Thoracic aorta (tissue), 2 donors: ENCODE results near the gene AFP. TPM values are rescaled to one million over a fixed set of nuclear protein-coding genes. Genes with fewer than 3 reads are reported as not detected.

Experiments
- ATAC-seq: fragments of 150-250 bp; one replicate; pipeline ENCODE4 v1.8.0; 2017; ENCODE audit warnings: low read depth; ENCODE audit not compliant: insufficient number of reproducible peaks, low FRiP score
- DNase-seq: peaks from one replicate; pipeline ENCODE4 v3.0.0-alpha.2; 2020; ENCODE audit warnings: low spot score
- H3K27ac ChIP-seq, 2 donors: fragments of 200-600 bp; sonication (generic); 1 replicate in 1 of 2; 2 replicates in 1 of 2; pipeline ENCODE4 v1.5.1; 2016; ENCODE audit warnings: mild to moderate bottlenecking in 2 of 2, moderate library complexity in 2 of 2
- H3K27me3 ChIP-seq: fragments of 200-600 bp; sonication (generic); replicated peaks from 2 replicates; pipeline ENCODE4 v1.6.0; 2016; ENCODE audit warnings: mild to moderate bottlenecking; ENCODE audit not compliant: insufficient read depth
- H3K36me3 ChIP-seq: fragments of 200-600 bp; sonication (generic); one replicate; pipeline ENCODE4 v1.5.1; 2016
- H3K4me1 ChIP-seq, 2 donors: fragments of 200-600 bp; sonication (generic); 1 replicate in 1 of 2; 2 replicates in 1 of 2; pipeline versions ENCODE4 v1.5.1 to v1.6.0; 2016; ENCODE audit warnings: low read depth in 2 of 2, mild to moderate bottlenecking in 1 of 2; ENCODE audit not compliant: control insufficient read depth in 1 of 2
- H3K4me3 ChIP-seq: fragments of 200-600 bp; sonication (generic); 2 replicates; pipeline ENCODE4 v1.5.1; 2016; ENCODE audit warnings: mild to moderate bottlenecking
- H3K9me3 ChIP-seq: fragments of 200-600 bp; sonication (generic); 2 replicates; pipeline ENCODE4 v1.5.1; 2016
- total RNA-seq, 2 donors: library from RNA; depleted of rRNA; stranded (reverse); fragments of >200 nt; gene quantifications; one replicate each; pipeline versions ENCODE4 v1.1.0 to v1.2.3, GENCODE V29; 2016
- TF ChIP-seq, protein P1 (sequence below): fragments of 200-600 bp; sonication (generic); IDR thresholded peaks from one replicate; pipeline ENCODE4 v1.5.1; 2019; ENCODE audit warnings: antibody characterized with exemption

Gene AFP
- total RNA-seq, 2 donors from 2014 or later = not detected

DNA sequence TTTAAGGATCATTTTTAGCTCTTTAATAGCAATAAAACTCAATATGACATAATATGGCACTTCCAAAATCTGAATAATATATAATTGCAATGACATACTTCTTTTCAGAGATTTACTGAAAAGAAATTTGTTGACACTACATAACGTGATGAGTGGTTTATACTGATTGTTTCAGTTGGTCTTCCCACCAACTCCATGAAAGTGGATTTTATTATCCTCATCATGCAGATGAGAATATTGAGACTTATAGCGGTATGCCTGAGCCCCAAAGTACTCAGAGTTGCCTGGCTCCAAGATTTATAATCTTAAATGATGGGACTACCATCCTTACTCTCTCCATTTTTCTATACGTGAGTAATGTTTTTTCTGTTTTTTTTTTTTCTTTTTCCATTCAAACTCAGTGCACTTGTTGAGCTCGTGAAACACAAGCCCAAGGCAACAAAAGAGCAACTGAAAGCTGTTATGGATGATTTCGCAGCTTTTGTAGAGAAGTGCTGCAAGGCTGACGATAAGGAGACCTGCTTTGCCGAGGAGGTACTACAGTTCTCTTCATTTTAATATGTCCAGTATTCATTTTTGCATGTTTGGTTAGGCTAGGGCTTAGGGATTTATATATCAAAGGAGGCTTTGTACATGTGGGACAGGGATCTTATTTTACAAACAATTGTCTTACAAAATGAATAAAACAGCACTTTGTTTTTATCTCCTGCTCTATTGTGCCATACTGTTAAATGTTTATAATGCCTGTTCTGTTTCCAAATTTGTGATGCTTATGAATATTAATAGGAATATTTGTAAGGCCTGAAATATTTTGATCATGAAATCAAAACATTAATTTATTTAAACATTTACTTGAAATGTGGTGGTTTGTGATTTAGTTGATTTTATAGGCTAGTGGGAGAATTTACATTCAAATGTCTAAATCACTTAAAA, 16.6 kb upstream of the AFP start:
- TF ChIP-seq, protein P1, sequence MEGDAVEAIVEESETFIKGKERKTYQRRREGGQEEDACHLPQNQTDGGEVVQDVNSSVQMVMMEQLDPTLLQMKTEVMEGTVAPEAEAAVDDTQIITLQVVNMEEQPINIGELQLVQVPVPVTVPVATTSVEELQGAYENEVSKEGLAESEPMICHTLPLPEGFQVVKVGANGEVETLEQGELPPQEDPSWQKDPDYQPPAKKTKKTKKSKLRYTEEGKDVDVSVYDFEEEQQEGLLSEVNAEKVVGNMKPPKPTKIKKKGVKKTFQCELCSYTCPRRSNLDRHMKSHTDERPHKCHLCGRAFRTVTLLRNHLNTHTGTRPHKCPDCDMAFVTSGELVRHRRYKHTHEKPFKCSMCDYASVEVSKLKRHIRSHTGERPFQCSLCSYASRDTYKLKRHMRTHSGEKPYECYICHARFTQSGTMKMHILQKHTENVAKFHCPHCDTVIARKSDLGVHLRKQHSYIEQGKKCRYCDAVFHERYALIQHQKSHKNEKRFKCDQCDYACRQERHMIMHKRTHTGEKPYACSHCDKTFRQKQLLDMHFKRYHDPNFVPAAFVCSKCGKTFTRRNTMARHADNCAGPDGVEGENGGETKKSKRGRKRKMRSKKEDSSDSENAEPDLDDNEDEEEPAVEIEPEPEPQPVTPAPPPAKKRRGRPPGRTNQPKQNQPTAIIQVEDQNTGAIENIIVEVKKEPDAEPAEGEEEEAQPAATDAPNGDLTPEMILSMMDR = no peak
- ATAC-seq (no peak), DNase-seq (no peak)
- Histone ChIP-seq H3K27me3 (no peaks in the 10 kb centered on the region), H3K4me3 (no peak overlapping the region), H3K9me3 (no peaks in the 10 kb centered on the region), H3K27ac (no peak overlapping the region), H3K36me3 (no peaks in the 10 kb centered on the region), H3K4me1 (no peaks in the 10 kb centered on the region)

DNA sequence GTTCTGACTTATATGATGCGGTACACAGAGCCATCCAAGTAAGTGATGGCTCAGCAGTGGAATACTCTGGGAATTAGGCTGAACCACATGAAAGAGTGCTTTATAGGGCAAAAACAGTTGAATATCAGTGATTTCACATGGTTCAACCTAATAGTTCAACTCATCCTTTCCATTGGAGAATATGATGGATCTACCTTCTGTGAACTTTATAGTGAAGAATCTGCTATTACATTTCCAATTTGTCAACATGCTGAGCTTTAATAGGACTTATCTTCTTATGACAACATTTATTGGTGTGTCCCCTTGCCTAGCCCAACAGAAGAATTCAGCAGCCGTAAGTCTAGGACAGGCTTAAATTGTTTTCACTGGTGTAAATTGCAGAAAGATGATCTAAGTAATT, 15.4 kb upstream of the AFP start:
- Histone ChIP-seq H3K27me3 (no peaks in the 10 kb centered on the region), H3K9me3 (no peaks in the 10 kb centered on the region), H3K4me3 (no peak overlapping the region), H3K36me3 (no peaks in the 10 kb centered on the region), H3K4me1 (no peaks in the 10 kb centered on the region), H3K27ac (no peak overlapping the region)
- no peak for DNase-seq
- ATAC-seq = no peak
- TF ChIP-seq, protein P1 = no peak

DNA sequence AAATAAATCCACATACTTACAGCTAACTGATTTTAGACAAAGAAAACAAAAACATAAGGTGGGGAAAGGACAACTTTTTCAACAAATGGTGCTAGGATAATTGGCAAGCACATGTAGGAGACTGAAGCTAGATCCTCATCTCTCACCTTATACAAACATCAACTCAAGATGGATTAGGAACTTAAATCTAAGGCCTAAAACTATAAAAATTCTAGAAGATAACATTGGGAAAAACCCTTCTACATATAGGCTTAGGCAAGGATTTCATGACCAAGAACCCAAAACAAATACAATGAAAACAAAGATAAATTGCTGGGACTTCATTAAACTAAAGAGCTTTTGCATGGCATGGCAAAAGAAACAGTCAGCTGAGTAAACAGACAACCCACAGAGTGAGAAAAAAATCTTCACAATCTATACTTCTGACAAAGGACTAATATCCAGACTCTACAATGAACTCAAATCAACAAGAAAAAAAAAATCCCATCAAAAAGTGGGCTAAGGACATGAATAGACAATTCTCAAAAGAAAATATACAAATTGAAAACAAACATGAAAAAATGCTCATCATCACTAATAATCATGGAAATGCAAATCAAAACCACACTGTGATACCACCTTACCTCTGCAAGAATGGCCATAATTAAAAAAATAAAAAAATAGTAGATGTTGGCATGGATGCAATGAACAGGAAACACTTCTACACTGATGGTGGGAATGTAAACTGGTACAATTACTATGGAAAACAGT, 14.1 kb upstream of the AFP start:
- H3K4me3 ChIP-seq = no peak overlapping the region
- no peak for ATAC-seq
- no peak for DNase-seq
- TF ChIP-seq, protein P1 = no peak
- H3K4me1 ChIP-seq = no peaks in the 10 kb centered on the region
- H3K9me3 ChIP-seq = no peaks in the 10 kb centered on the region
- no peaks in the 10 kb centered on the region for H3K27me3 ChIP-seq
- no peak overlapping the region for H3K27ac ChIP-seq
- no peaks in the 10 kb centered on the region for H3K36me3 ChIP-seq

DNA sequence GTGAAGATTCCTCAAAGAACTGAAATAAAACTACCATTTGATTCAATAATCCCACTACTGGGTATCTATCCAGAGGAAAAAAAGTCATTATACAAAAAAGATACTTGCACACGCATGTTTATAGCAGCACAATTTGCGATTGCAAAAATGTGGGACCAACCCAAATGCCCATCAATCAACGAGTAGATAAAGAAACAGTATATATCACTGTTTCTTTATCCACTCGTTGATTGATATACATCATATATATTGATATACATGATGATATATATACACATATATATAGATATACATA, 13.6 kb upstream of the AFP start:
- no peaks in the 10 kb centered on the region for H3K27me3 ChIP-seq
- H3K4me1 ChIP-seq = no peaks in the 10 kb centered on the region
- TF ChIP-seq, protein P1 = no peak
- H3K36me3 ChIP-seq = no peaks in the 10 kb centered on the region
- no peaks in the 10 kb centered on the region for H3K9me3 ChIP-seq
- no peak overlapping the region for H3K27ac ChIP-seq
- DNase-seq (no peak), ATAC-seq (no peak)
- H3K4me3 ChIP-seq = no peak overlapping the region

DNA sequence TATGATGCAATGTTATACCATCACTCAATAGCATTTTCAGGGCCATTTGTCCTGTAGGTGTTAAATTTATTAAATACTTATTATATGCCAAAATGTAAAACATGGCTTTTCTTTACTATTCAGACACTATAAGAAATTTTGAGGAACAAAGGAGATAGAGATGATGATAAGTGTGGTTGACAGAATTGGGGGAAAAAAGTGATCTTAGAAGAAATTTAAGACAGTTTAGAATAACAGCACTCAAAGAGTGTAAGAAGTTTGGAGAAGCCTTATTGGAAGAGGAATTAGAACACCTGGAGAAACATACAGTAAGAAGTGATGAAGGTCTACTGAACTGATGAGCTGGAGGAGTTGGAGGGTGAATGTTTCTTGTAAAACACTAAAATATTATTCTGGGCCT, 12.8 kb upstream of the AFP start:
- TF ChIP-seq, protein P1 = no peak
- H3K4me3 ChIP-seq = no peak overlapping the region
- H3K4me1 ChIP-seq = no peaks in the 10 kb centered on the region
- ATAC-seq (no peak), DNase-seq (no peak)
- no peaks in the 10 kb centered on the region for H3K36me3 ChIP-seq
- H3K27me3 ChIP-seq = no peaks in the 10 kb centered on the region
- H3K9me3 ChIP-seq = no peaks in the 10 kb centered on the region
- no peak overlapping the region for H3K27ac ChIP-seq
